ENCODE measurements around the gene KLK4.

The KLK4 gene

DNA sequence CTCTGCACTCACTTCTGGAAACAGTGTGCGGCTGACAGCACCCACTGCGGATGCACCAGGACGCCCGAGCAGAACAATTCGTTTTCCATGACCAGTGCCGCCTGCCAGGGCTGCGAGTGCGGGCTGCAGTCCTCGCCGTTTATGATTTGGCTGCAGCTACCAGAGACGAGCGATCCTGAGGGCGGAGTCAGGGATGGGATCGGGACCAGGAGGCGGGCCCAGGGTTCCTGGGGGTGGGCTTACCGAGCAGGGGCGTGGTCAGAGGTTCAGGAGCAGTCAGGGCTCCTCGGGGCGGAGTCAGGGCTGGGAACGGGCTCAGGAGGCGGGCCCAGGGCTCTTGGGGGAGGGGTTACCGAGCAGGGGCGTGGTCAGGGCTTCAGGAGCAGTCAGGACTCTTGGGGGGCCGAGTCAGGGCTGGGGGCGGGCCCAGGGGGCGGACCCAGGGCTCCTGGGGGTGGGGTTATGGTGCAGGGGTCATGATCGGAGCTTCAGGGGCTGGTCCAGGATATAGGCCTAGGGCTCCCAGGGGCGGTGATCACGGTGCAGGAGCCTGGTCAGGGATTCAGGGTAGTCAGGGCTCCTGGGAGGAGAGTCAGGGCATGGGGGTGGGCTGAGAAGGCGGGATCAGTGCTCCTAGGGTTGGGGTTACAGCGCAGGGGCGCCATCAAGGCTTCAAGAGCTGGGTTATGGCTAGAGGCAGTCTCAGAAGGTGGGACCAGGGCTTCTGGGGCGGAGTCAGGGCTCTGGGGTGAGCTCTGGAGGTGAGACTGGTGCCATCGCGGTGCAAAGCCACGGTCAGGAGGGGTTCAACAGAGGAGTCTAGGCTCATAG, 1.7 kb downstream of the KLK4 start:
- Histone ChIP-seq H3K27me3 (ENCODE audit: insufficient read depth, poor library complexity, severe bottlenecking) (peaks cover 12% of the 10 kb centered on the region), H3K27ac (ENCODE audit: poor library complexity, severe bottlenecking) (no peak overlapping the region), H3K4me1 (ENCODE audit: insufficient read depth, poor library complexity, severe bottlenecking) (no peaks in the 10 kb centered on the region), H3K36me3 (ENCODE audit: low read depth) (no peaks in the 10 kb centered on the region), H3K4me3 (ENCODE audit: severe bottlenecking) (no peak overlapping the region), H3K9me3 (ENCODE audit: severe bottlenecking) (no peaks in the 10 kb centered on the region)
- ATAC-seq (ENCODE audit: low read depth), result peak; percentile 71
- no peak for DNase-seq (ENCODE audit: low spot score)
- TF ChIP-seq, protein P1, sequence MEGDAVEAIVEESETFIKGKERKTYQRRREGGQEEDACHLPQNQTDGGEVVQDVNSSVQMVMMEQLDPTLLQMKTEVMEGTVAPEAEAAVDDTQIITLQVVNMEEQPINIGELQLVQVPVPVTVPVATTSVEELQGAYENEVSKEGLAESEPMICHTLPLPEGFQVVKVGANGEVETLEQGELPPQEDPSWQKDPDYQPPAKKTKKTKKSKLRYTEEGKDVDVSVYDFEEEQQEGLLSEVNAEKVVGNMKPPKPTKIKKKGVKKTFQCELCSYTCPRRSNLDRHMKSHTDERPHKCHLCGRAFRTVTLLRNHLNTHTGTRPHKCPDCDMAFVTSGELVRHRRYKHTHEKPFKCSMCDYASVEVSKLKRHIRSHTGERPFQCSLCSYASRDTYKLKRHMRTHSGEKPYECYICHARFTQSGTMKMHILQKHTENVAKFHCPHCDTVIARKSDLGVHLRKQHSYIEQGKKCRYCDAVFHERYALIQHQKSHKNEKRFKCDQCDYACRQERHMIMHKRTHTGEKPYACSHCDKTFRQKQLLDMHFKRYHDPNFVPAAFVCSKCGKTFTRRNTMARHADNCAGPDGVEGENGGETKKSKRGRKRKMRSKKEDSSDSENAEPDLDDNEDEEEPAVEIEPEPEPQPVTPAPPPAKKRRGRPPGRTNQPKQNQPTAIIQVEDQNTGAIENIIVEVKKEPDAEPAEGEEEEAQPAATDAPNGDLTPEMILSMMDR (IDR thresholded peaks at IDR 0.05; ENCODE audit: poor library complexity, severe bottlenecking), result no peak

DNA sequence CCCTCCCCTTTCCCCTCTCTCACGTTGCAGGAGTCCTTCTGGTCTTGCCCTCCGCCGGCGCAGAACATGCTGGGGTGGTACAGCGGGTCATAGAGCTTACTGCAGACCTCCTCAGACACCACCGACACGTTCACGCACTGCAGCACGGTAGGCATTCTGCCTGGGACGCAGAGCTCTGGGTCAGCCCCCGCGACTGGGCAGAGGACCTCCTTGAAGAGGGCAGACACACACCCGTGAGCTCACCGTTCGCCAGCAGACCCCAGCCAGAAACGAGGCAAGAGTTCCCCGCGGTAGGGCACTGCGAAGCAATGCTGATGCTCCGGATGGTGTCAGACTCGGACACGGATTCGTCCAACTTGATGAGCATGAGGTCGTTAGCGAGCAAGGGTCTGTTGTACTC, 2.9 kb downstream of the KLK4 start:
- ATAC-seq (ENCODE audit: low read depth) (no peak), DNase-seq (ENCODE audit: low spot score) (no peak)
- TF ChIP-seq, protein P1 (IDR thresholded peaks at IDR 0.05; ENCODE audit: poor library complexity, severe bottlenecking), result no peak
- H3K27me3 ChIP-seq (ENCODE audit: insufficient read depth, poor library complexity, severe bottlenecking), result peaks cover 12% of the 10 kb centered on the region
- H3K4me3 ChIP-seq (ENCODE audit: severe bottlenecking), result no peak overlapping the region
- H3K9me3 ChIP-seq (ENCODE audit: severe bottlenecking), result no peaks in the 10 kb centered on the region
- H3K27ac ChIP-seq (ENCODE audit: poor library complexity, severe bottlenecking), result no peak overlapping the region
- no peaks in the 10 kb centered on the region for H3K36me3 ChIP-seq (ENCODE audit: low read depth)
- H3K4me1 ChIP-seq (ENCODE audit: insufficient read depth, poor library complexity, severe bottlenecking), result no peaks in the 10 kb centered on the region

DNA sequence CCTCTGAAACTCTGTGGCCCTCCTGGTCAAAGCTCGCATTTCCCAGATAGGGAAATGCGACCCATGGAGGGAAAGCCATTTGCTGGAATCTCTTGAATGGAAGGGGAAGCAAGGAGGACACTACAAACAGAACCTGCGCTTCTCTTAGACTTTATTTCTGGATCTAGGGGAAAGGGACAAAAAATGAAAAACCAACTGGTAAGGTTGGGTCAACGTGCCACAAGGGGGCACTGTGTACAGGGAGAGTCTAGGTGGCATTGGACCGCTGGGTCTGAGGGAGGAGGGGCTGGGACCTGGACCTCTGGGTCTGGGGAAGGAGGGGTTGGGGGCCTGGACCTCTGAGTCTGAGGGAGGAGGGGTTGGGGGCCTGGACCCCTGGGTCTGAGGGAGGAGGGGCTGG, 5.0 kb downstream of the KLK4 start:
- ATAC-seq (ENCODE audit: low read depth) (no peak), DNase-seq (ENCODE audit: low spot score) (no peak)
- TF ChIP-seq, protein P1 (IDR thresholded peaks at IDR 0.05; ENCODE audit: poor library complexity, severe bottlenecking), result peak; percentile 25
- no peaks in the 10 kb centered on the region for H3K4me1 ChIP-seq (ENCODE audit: insufficient read depth, poor library complexity, severe bottlenecking)
- H3K4me3 ChIP-seq (ENCODE audit: severe bottlenecking), result no peak overlapping the region
- no peaks in the 10 kb centered on the region for H3K36me3 ChIP-seq (ENCODE audit: low read depth)
- H3K27ac ChIP-seq (ENCODE audit: poor library complexity, severe bottlenecking), result no peak overlapping the region
- no peaks in the 10 kb centered on the region for H3K27me3 ChIP-seq (ENCODE audit: insufficient read depth, poor library complexity, severe bottlenecking)
- H3K9me3 ChIP-seq (ENCODE audit: severe bottlenecking), result no peaks in the 10 kb centered on the region

DNA sequence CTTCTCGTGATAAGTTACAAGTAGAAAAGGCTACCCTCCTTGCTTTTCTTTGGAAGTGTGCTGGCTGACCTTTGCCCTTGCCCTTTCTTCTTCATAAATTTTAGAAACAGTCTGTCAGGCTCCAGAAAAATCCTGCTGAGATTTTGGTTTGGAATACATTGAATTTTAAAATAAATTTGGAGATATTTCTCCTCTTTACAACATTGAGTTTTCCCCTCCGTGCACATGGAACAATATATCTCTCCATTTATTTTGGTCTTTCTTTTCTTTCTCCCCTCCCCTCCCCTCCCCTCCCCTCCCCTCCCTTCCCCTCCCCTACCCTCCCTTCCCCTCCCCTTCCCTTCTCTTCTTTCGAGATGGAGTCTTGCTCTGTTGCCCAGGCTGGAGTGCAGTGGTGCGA, 8.6 kb downstream of the KLK4 start:
- TF ChIP-seq, protein P1 (IDR thresholded peaks at IDR 0.05; ENCODE audit: poor library complexity, severe bottlenecking), result no peak
- no peaks in the 10 kb centered on the region for H3K4me1 ChIP-seq (ENCODE audit: insufficient read depth, poor library complexity, severe bottlenecking)
- no peaks in the 10 kb centered on the region for H3K36me3 ChIP-seq (ENCODE audit: low read depth)
- no peaks in the 10 kb centered on the region for H3K9me3 ChIP-seq (ENCODE audit: severe bottlenecking)
- ATAC-seq (ENCODE audit: low read depth), result no peak
- DNase-seq (ENCODE audit: low spot score), result no peak
- no peaks in the 10 kb centered on the region for H3K27me3 ChIP-seq (ENCODE audit: insufficient read depth, poor library complexity, severe bottlenecking)
- H3K27ac ChIP-seq (ENCODE audit: poor library complexity, severe bottlenecking), result no peak overlapping the region
- no peak overlapping the region for H3K4me3 ChIP-seq (ENCODE audit: severe bottlenecking)

DNA sequence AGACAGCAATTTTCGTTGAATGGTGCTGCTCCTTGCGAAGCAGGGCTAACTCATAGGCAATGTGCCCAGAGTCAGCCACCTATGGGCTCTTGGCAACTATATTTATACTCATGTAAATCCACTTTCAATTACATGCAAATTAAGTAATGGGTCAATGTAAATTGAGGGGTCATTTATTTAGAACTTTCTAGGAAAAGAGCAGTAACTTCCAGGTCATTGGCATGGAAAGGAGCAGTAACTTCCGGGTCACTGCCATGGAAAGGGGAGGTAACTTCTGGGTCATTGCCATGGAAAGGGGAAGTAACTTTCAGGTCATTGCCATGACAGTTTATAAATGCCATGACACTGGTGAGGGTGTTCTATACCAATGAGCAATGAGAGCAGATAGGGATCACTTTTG, 11.6 kb downstream of the KLK4 start:
- ATAC-seq (ENCODE audit: low read depth) (no peak), DNase-seq (ENCODE audit: low spot score) (no peak)
- no peak overlapping the region for H3K4me3 ChIP-seq (ENCODE audit: severe bottlenecking)
- no peaks in the 10 kb centered on the region for H3K27me3 ChIP-seq (ENCODE audit: insufficient read depth, poor library complexity, severe bottlenecking)
- TF ChIP-seq, protein P1 (IDR thresholded peaks at IDR 0.05; ENCODE audit: poor library complexity, severe bottlenecking), result no peak
- no peaks in the 10 kb centered on the region for H3K4me1 ChIP-seq (ENCODE audit: insufficient read depth, poor library complexity, severe bottlenecking)
- H3K9me3 ChIP-seq (ENCODE audit: severe bottlenecking), result no peaks in the 10 kb centered on the region
- no peak overlapping the region for H3K27ac ChIP-seq (ENCODE audit: poor library complexity, severe bottlenecking)
- H3K36me3 ChIP-seq (ENCODE audit: low read depth), result no peaks in the 10 kb centered on the region
